ENCODE results near the gene ANO7. TPM values are rescaled to one million over a fixed set of nuclear protein-coding genes. Genes with fewer than 3 reads are reported as not detected.

The ANO7 gene
- total RNA-seq, 1 donor from 2014 or later, result under 0.01 TPM

GRCh38 chr2:241203218-241204009, 14.9 kb downstream of the ANO7 start:
- H3K27me3 ChIP-seq (ENCODE audit: control insufficient read depth, insufficient read depth, low read length), result no peaks in the 10 kb centered on the region
- H3K36me3 ChIP-seq (ENCODE audit: control insufficient read depth, insufficient read depth, low read length), result no peaks in the 10 kb centered on the region
- no peak overlapping the region for H3K4me3 ChIP-seq (ENCODE audit: low read depth, low read length)
- DNase-seq (ENCODE audit: low read depth) (no peak), FAIRE-seq (no peak)
- TF ChIP-seq, protein P1, sequence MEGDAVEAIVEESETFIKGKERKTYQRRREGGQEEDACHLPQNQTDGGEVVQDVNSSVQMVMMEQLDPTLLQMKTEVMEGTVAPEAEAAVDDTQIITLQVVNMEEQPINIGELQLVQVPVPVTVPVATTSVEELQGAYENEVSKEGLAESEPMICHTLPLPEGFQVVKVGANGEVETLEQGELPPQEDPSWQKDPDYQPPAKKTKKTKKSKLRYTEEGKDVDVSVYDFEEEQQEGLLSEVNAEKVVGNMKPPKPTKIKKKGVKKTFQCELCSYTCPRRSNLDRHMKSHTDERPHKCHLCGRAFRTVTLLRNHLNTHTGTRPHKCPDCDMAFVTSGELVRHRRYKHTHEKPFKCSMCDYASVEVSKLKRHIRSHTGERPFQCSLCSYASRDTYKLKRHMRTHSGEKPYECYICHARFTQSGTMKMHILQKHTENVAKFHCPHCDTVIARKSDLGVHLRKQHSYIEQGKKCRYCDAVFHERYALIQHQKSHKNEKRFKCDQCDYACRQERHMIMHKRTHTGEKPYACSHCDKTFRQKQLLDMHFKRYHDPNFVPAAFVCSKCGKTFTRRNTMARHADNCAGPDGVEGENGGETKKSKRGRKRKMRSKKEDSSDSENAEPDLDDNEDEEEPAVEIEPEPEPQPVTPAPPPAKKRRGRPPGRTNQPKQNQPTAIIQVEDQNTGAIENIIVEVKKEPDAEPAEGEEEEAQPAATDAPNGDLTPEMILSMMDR (IDR thresholded peaks at IDR 0.05; ENCODE audit: insufficient read depth, low read length, severe bottlenecking), result no peak

GRCh38 chr2:241204010-241204384, 15.5 kb downstream of the ANO7 start:
- Histone ChIP-seq H3K4me3 (ENCODE audit: low read depth, low read length) (no peak overlapping the region), H3K27me3 (ENCODE audit: control insufficient read depth, insufficient read depth, low read length) (no peaks in the 10 kb centered on the region), H3K36me3 (ENCODE audit: control insufficient read depth, insufficient read depth, low read length) (no peaks in the 10 kb centered on the region)
- TF ChIP-seq, protein P1 (IDR thresholded peaks at IDR 0.05; ENCODE audit: insufficient read depth, low read length, severe bottlenecking), result no peak
- no peak for DNase-seq (ENCODE audit: low read depth)
- no peak for FAIRE-seq

DNA sequence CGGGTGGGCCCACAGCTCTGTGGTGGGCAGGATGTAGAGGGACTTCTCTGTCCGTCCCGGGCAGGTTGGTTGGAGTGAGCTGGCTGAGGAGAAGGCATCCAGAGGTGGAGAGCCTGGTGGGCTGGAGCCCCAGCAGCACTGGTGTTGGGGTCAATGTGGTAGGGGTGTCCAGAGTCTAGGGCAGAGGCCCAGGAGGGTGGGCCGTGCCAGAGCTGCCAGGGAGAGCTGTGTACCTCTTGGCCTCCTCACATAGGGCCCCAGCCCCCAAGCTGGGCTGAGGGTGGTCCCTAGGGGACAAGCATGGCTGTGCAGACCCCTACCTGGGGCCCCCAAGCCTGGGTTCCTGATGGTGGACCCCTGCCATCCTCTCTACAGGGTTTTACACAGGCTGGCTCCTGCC, 16.0 kb downstream of the ANO7 start:
- FAIRE-seq, result no peak
- H3K27me3 ChIP-seq (ENCODE audit: control insufficient read depth, insufficient read depth, low read length), result no peaks in the 10 kb centered on the region
- H3K4me3 ChIP-seq (ENCODE audit: low read depth, low read length), result no peak overlapping the region
- DNase-seq (ENCODE audit: low read depth), result no peak
- TF ChIP-seq, protein P1 (IDR thresholded peaks at IDR 0.05; ENCODE audit: insufficient read depth, low read length, severe bottlenecking), result no peak
- no peaks in the 10 kb centered on the region for H3K36me3 ChIP-seq (ENCODE audit: control insufficient read depth, insufficient read depth, low read length)

- no peaks in the 10 kb centered on the region for H3K36me3 ChIP-seq (ENCODE audit: control insufficient read depth, insufficient read depth, low read length)
- TF ChIP-seq, protein P1 (IDR thresholded peaks at IDR 0.05; ENCODE audit: insufficient read depth, low read length, severe bottlenecking), result no peak
- no peaks in the 10 kb centered on the region for H3K27me3 ChIP-seq (ENCODE audit: control insufficient read depth, insufficient read depth, low read length)
- H3K4me3 ChIP-seq (ENCODE audit: low read depth, low read length), result no peak overlapping the region
- DNase-seq (ENCODE audit: low read depth) (no peak), FAIRE-seq (no peak)
These were observed 16.6 kb downstream of the ANO7 start for GRCh38 chr2:241205086-241205485.

GRCh38 chr2:241207151-241207550, 18.7 kb downstream of the ANO7 start:
- TF ChIP-seq, protein P1 (IDR thresholded peaks at IDR 0.05; ENCODE audit: insufficient read depth, low read length, severe bottlenecking), result no peak
- DNase-seq (ENCODE audit: low read depth) (no peak), FAIRE-seq (no peak)
- H3K27me3 ChIP-seq (ENCODE audit: control insufficient read depth, insufficient read depth, low read length), result no peaks in the 10 kb centered on the region
- no peaks in the 10 kb centered on the region for H3K36me3 ChIP-seq (ENCODE audit: control insufficient read depth, insufficient read depth, low read length)
- no peak overlapping the region for H3K4me3 ChIP-seq (ENCODE audit: low read depth, low read length)

DNA sequence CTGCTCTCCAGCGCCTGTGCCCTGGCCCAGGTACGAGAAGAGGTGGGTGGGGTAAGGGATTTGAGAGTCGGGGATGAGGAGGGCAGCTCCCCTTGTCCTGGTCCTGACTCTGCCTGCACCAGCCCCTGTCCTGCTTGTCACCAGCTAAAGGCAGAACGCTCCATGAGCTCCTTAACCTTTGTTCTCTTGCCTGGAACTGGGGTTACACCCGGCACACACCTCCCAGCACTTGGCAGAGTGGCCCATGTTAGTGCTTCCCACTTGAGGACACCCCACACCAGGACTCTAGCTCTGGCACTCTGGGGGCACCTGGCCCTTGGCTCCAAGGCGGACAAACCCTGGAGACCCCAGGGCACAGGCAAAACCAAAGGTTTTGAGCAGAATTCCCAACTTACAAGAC, 19.2 kb downstream of the ANO7 start:
- TF ChIP-seq, protein P1 (IDR thresholded peaks at IDR 0.05; ENCODE audit: insufficient read depth, low read length, severe bottlenecking), result no peak
- DNase-seq (ENCODE audit: low read depth) (no peak), FAIRE-seq (no peak)
- Histone ChIP-seq H3K4me3 (ENCODE audit: low read depth, low read length) (no peak overlapping the region), H3K27me3 (ENCODE audit: control insufficient read depth, insufficient read depth, low read length) (no peaks in the 10 kb centered on the region), H3K36me3 (ENCODE audit: control insufficient read depth, insufficient read depth, low read length) (no peaks in the 10 kb centered on the region)
